Aorta (tissue), 5 donors: ENCODE measurements around the gene ANO9. TPM values are rescaled to one million over a fixed set of nuclear protein-coding genes. Genes with fewer than 3 reads are reported as not detected.
A peak's percentile ranks its signal among the peaks of the same experiment; 100 is the strongest.

ENCODE experiments used
- ATAC-seq: fragments of 200-7000 bp; cut with Tn5 transposase; one replicate; pipeline ENCODE4 v1.9.1; 2022; ENCODE audit warnings: moderate library complexity; ENCODE audit not compliant: low FRiP score
- DNase-seq, 2 donors: peaks; one replicate each; pipeline ENCODE4 v3.0.0-alpha.2; 2020
- H3K27ac ChIP-seq, 2 donors: one replicate each; pipeline ENCODE4 v1.5.1; 2013; ENCODE audit warnings: low read length in 2 of 2, mild to moderate bottlenecking in 2 of 2, moderate library complexity in 2 of 2, control low read depth in 1 of 2, inconsistent platforms in 1 of 2, low read depth in 1 of 2
- H3K27me3 ChIP-seq, 2 donors: one replicate each; pipeline ENCODE4 v1.6.1; 2013; ENCODE audit warnings: control low read depth in 1 of 2, low read length in 1 of 2, mild to moderate bottlenecking in 1 of 2, moderate library complexity in 1 of 2; ENCODE audit not compliant: insufficient read depth in 2 of 2, control insufficient read depth in 1 of 2
- H3K36me3 ChIP-seq, 2 donors: one replicate each; pipeline ENCODE4 v1.6.1; 2013; ENCODE audit warnings: control low read depth in 1 of 2, low read length in 1 of 2, mild to moderate bottlenecking in 1 of 2; ENCODE audit not compliant: insufficient read depth in 2 of 2, control insufficient read depth in 1 of 2
- H3K4me1 ChIP-seq, 2 donors: one replicate each; pipeline ENCODE4 v1.6.1; 2013; ENCODE audit warnings: low read length in 2 of 2, control low read depth in 1 of 2, mild to moderate bottlenecking in 1 of 2, moderate library complexity in 1 of 2; ENCODE audit not compliant: insufficient read depth in 2 of 2, control insufficient read depth in 1 of 2
- H3K4me3 ChIP-seq, 2 donors: one replicate each; pipeline ENCODE4 v1.5.1; 2013; ENCODE audit warnings: low read length in 2 of 2, control low read depth in 1 of 2, mild to moderate bottlenecking in 1 of 2
- H3K9me3 ChIP-seq: one replicate; pipeline ENCODE4 v1.6.1; 2013; ENCODE audit warnings: mild to moderate bottlenecking, low read length; ENCODE audit not compliant: control insufficient read depth
- WGBS, 2 donors: extraction: QIAGEN DNeasy Blood & Tissue Kit; methylation state at CpG; one replicate each; pipeline ENCODE4 v1.1.7; 2013; 5-methylcytosine and 5-hydroxymethylcytosine counted together
- intact Hi-C, 2 donors: fragments of 100-400 bp; cut with DNase I; formaldehyde crosslinking; loops; one replicate each; pipeline versions ENCODE4 v1.14.2 to v1.15.0; 2022
- polyA plus RNA-seq, 2 donors: library from polyadenylated mRNA; stranded (reverse); fragments of 200-250 nt; gene quantifications; one replicate each; pipeline ENCODE4 v1.2.3, GENCODE V29; 2013
- total RNA-seq, 2 donors: library from RNA; stranded (reverse); fragmentation: NEBNext Ultra II Directional; extraction: Animal tissue kit (Norgen Biotek cat#: 25700); gene quantifications; one replicate each; pipeline ENCODE4 v1.2.1, GENCODE V29; 2021
- donor health status: healthy with polysubstance abuse.
- donor health status: Bipolar disorder and iron deficiency.
- donor health status: DM: no; HTN: no; CAD: no.
- donor health status: DM: no; HTN: no; CAD: no.
- donor health status: DM: yes; HTN: yes; CAD: no.

The ANO9 gene
- total and polyA plus RNA-seq, 4 donors, result 0.41 to 8.1 (median 2.0) TPM

DNA sequence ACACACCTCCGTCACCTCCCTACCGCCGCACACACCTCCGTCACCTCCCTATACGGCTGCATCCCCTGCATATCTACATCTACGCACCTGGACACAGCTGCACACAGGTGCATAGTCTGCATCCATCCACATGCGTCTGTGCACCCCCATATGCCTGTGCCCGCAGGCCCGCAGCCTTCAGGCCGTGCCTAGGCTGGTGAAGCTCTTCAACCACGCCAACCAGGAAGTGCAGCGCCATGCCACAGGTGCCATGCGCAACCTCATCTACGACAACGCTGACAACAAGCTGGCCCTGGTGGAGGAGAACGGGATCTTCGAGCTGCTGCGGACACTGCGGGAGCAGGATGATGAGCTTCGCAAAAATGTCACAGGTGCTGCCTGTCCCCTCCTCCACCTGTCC is 43.0 kb downstream of the ANO9 start:
- DNase-seq (peak in 1 of 2 donors; percentile 44), ATAC-seq (no peak)
- Histone ChIP-seq H3K4me1 (no peaks in the 10 kb centered on the region), H3K27ac (no peak overlapping the region), H3K27me3 (no peaks in the 10 kb centered on the region), H3K9me3 (no peaks in the 10 kb centered on the region), H3K4me3 (no peak overlapping the region), H3K36me3 (no peaks in the 10 kb centered on the region)
- intact Hi-C loops, result no loop called here
- WGBS, 2 donors, result 88 to 94% methylated on average over 20 of the region's 20 CpGs

DNA sequence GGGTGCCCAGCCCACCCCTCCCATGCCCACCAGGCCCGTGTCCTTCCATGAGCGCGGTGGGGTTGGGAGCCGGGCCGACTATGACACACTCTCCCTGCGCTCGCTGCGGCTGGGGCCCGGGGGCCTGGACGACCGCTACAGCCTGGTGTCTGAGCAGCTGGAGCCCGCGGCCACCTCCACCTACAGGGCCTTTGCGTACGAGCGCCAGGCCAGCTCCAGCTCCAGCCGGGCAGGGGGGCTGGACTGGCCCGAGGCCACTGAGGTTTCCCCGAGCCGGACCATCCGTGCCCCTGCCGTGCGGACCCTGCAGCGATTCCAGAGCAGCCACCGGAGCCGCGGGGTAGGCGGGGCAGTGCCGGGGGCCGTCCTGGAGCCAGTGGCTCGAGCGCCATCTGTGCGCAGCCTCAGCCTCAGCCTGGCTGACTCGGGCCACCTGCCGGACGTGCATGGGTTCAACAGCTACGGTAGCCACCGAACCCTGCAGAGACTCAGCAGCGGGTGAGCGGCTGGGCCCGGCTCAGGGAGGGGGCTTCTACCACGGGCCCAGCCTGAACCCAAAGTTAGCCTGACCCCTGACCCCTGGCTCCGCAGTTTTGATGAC is 44.8 kb downstream of the ANO9 start:
- no peaks in the 10 kb centered on the region for H3K4me1 ChIP-seq
- ATAC-seq, result peak; percentile 75
- WGBS, 2 donors, result 34 to 46% methylated on average over 37 to 43 of the region's 43 CpGs
- peak; percentile 78 to 89 for DNase-seq
- H3K27me3 ChIP-seq, result no peaks in the 10 kb centered on the region
- H3K36me3 ChIP-seq, result no peaks in the 10 kb centered on the region
- no peaks in the 10 kb centered on the region for H3K9me3 ChIP-seq
- no peak overlapping the region for H3K27ac ChIP-seq
- intact Hi-C loops, result no loop called here
- no peak overlapping the region for H3K4me3 ChIP-seq

DNA sequence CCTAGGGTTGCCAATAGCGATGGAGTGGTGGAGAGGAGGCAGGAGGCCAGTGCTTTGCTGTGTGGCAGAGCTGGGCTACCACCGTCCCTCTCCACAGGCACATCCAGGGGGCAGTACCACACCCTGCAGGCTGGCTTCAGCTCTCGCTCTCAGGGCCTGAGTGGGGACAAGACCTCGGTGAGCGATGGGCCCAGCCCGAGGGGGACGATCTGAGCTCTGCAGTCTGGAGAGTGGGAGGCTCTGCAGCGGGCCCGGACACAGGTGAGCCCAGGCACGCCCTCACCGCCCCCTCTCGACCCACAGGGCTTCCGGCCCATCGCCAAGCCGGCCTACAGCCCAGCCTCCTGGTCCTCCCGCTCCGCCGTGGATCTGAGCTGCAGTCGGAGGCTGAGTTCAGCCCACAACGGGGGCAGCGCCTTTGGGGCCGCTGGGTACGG is 45.3 kb downstream of the ANO9 start:
- Histone ChIP-seq H3K4me1 (no peaks in the 10 kb centered on the region), H3K27ac (no peak overlapping the region), H3K4me3 (no peak overlapping the region), H3K9me3 (no peaks in the 10 kb centered on the region), H3K36me3 (no peaks in the 10 kb centered on the region), H3K27me3 (no peaks in the 10 kb centered on the region)
- intact Hi-C loops, result no loop called here
- peak; percentile 45 for ATAC-seq
- WGBS, 2 donors, result 46 to 52% methylated on average over 23 of the region's 23 CpGs
- no peak for DNase-seq

DNA sequence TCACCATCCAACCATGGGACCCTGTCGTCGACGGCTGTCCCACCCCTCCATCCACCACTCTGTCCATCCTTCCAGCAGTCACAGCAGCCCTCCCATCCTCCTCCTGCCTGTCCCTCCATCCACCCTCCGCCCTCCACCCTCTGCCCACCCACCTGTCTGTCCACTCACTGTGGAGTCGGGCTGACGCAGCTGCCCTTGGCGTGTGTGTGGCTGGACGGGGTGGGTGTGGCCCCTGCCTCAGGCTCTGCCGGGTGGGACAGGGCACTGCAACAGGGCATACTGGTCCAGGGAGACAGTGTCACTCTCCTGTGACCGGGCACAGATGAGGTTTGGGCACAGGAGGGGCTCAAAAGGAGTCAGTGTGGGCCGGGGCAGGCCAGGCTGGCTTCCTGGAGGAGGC is 45.9 kb downstream of the ANO9 start:
- WGBS, 2 donors, result 75 to 76% methylated on average over 11 of the region's 11 CpGs
- intact Hi-C loops, result no loop called here

DNA sequence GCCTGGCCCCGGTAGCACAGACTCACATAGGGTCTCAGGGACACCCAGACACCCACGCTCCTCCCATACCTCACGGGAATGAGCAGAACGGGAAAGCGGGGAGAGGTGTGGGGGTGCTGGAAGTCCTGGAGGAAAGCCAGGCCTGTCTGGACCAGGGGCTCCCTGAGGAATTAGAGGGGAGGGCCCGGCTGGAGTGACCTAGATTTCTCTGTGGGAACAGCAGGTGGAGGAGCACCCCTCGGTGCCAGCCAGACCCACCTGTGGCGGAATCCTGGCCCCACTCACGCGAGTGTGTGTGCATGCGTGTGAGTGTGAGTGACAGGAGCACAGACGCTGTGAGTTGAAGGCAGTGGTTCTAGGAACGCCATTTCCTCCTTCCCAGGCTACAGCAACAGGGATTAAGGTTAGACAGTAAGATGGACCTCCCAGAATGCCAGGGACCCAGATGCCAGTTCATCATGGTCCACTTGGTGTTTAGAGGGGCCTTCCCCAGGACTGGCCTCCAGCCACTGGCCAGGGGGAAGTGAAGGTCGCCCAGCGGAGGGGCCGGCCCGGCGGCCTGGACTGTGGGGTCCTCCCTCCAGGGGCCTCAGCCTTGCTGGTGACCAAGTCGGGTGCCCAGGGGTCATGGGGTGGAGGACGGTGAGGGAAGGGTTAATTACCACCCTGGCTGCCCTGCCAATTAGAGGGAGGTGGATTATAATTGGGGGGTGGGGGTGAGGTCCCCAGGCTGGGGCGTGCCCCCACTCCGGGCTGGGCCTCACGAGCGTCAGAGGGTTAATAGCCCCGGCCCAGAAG is 46.8 kb downstream of the ANO9 start:
- Histone ChIP-seq H3K36me3 (no peaks in the 10 kb centered on the region), H3K27me3 (no peaks in the 10 kb centered on the region), H3K9me3 (no peaks in the 10 kb centered on the region), H3K4me3 (no peak overlapping the region), H3K27ac (no peak overlapping the region), H3K4me1 (no peaks in the 10 kb centered on the region)
- intact Hi-C loops, result no loop called here
- WGBS, 2 donors, result 77 to 80% methylated on average over 24 to 25 of the region's 25 CpGs
- ATAC-seq, result peak; percentile 3
- DNase-seq, result no peak

More for the DNA sequence above, 45.9 kb downstream of the ANO9 start:
- no peak for ATAC-seq
- Histone ChIP-seq H3K9me3 (no peaks in the 10 kb centered on the region), H3K36me3 (no peaks in the 10 kb centered on the region), H3K4me3 (no peak overlapping the region), H3K27me3 (no peaks in the 10 kb centered on the region), H3K27ac (no peak overlapping the region), H3K4me1 (no peaks in the 10 kb centered on the region)
- no peak for DNase-seq

DNA sequence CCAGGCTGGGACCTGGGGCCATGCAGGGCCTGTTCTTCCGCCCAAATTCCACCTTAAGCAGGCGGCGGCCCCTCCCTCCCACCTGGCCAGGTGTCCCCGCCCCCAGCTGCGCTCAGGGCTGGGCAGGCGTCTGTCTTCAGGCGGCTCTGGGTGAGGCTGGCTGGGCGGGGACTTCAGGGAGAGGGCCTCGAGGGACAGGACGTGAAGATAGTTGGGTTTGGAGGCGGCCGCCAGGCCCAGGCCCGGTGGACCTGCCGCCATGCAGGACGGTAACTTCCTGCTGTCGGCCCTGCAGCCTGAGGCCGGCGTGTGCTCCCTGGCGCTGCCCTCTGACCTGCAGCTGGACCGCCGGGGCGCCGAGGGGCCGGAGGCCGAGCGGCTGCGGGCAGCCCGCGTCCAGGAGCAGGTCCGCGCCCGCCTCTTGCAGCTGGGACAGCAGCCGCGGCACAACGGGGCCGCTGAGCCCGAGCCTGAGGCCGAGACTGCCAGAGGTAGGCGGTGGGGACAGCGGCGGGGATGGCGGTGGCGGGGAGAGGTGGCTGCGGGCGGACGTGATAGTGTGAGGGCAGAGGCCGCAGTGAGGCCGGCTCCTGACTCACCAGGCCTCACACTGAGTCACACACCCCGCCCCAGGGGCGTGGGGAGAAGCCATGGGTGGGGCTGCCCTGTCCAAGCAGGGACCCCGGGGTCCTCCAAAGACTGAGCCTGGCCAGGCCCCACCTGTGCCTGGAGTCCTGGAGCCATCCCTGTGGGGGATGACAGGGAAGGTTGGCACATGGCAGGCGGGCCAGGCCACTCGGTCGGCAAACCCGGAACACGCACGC is 47.6 kb downstream of the ANO9 start, which contains the start of gene PKP3:
PKP3 (plus strand) TSS at position 176 of the 824 bp plus-strand sequence; CDS start at position 260, 84 bp downstream.
- ATAC-seq, result no peak
- DNase-seq, result no peak
- H3K9me3 ChIP-seq, result no peaks in the 10 kb centered on the region
- intact Hi-C loops, result no loop called here
- no peaks in the 10 kb centered on the region for H3K4me1 ChIP-seq
- H3K36me3 ChIP-seq, result no peaks in the 10 kb centered on the region
- 70 to 72% methylated on average over 54 to 57 of the region's 57 CpGs for WGBS, 2 donors
- H3K27ac ChIP-seq, result no peak within 1 kb of the TSS
- no peaks in the 10 kb centered on the region for H3K27me3 ChIP-seq
- no peak within 1 kb of the TSS for H3K4me3 ChIP-seq

DNA sequence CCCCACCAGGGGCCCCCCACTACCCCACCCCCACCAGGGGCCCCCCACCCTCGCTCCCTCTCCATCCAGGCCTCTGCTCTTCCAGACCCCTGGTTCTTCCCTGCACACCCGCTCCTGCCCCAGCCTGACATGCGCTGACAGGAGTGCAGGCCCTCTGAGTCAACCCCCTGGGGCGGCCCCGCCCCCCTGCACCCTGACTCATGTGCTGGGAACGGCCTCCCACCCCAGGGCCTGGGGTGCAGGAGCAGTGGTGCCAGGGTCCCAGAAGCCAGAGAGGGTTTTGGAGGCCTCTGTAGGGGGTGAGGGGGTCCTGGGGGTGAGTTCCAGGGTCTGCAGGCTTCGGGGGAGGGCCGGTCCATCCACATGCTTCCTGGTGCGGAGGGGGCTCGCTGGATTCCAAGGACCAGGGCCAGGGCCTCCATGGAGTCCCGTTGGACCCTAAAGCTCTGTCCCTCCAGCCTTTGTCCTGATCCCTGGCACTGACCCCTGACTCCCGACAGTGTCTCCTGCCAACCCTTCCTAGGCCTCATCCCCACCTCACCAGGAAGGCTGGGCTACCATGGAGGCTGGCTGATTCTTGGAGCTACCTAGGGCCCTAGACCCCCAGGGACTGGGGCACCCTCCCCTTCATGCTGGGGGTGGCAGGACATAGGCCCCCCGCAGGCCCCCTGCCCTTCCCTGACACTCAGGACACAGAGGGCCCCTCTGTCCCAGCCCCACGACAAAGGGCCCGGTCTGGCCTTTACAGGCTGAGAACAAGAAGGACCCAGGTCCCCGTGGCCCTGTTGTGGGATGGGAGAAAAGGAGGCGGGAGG is 48.4 kb downstream of the ANO9 start:
- Histone ChIP-seq H3K27ac (no peak overlapping the region), H3K4me3 (no peak overlapping the region), H3K9me3 (no peaks in the 10 kb centered on the region), H3K27me3 (no peaks in the 10 kb centered on the region), H3K4me1 (no peaks in the 10 kb centered on the region), H3K36me3 (no peaks in the 10 kb centered on the region)
- DNase-seq, result no peak
- WGBS, 2 donors, result 83 to 85% methylated on average over 17 of the region's 17 CpGs
- no peak for ATAC-seq
- intact Hi-C loops, result no loop called here

DNA sequence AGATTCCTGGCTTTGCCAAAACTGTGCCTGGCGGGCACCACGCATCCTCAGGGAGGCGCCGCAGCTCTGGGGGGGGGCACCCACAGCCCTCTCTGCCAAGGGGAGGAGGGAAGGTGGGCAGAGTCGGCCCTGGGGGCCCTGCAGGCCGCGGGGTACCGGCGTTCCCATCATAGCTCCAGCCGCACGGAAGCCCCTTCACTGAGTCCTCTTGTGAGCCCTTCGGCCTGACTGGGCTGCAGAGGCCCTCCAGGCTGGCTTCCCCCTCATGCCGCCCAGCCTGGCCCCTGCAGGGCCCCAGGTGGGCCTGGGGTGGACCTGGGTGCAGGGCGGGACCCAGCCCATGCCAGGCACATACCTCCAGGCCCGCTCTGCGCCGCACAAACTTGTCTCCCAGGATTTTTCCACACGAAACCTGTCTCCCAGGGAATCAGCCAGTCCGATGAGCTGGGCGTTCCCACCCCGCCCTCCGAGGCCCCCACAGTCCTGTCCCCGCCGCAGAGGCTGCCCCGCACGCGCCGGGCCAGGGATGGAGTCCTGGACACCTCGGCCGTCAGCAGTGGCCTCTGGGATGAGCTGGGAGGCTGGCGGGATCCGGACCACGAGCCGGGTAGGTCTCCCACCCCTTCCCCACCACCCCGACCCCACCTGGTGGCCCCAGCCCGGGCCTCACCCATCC is 49.6 kb downstream of the ANO9 start:
- DNase-seq (no peak), ATAC-seq (peak; percentile 13)
- Histone ChIP-seq H3K27me3 (no peaks in the 10 kb centered on the region), H3K4me3 (no peak overlapping the region), H3K9me3 (no peaks in the 10 kb centered on the region), H3K27ac (no peak overlapping the region), H3K36me3 (no peaks in the 10 kb centered on the region), H3K4me1 (no peaks in the 10 kb centered on the region)
- 90 to 91% methylated on average over 29 to 36 of the region's 36 CpGs for WGBS, 2 donors
- intact Hi-C loops, result no loop called here
